Peyer's patch (tissue), 4 donors: ENCODE data around the gene PRSS58.

Experiments used
- CTCF ChIP-seq, 6 experiments: fragments of 450-650 bp in 4 of 6; fragments of 200-600 bp in 2 of 6; sonication (generic) in 1 of 6; IDR thresholded peaks; one replicate each; pipeline ENCODE4 v1.5.1; 2017 to 2019; ENCODE audit warnings: antibody characterized with exemption in 6 of 6, mild to moderate bottlenecking in 3 of 6, moderate library complexity in 1 of 6
- POLR2A ChIP-seq, 2 donors: fragments of 450-650 bp; IDR thresholded peaks; one replicate each; pipeline ENCODE4 v1.5.1; 2017; ENCODE audit warnings: antibody characterized with exemption in 2 of 2, mild to moderate bottlenecking in 2 of 2, moderate library complexity in 2 of 2

- TF ChIP-seq CTCF (IDR thresholded peaks at IDR 0.05) (no peak), POLR2A (IDR thresholded peaks at IDR 0.05) (no peak)
Observed at GRCh38 chr7:142249918-142250317, 7.9 kb downstream of the PRSS58 start.
